Sigmoid colon (tissue), 4 donors: ENCODE results near the gene ADAMTS14.

ENCODE experiments used
- CTCF ChIP-seq, 4 experiments: fragments of 450-650 bp in 3 of 4; fragments of 200-600 bp in 1 of 4; IDR thresholded peaks; one replicate each; pipeline ENCODE4 v1.5.1; 2016 to 2019; ENCODE audit warnings: antibody characterized with exemption in 4 of 4, mild to moderate bottlenecking in 3 of 4, moderate library complexity in 2 of 4
- EP300 ChIP-seq, 4 donors: sonication (generic); formaldehyde crosslinking; IDR thresholded peaks; one replicate each; pipeline ENCODE4 v1.6.1; 2017; ENCODE audit warnings: antibody characterized with exemption in 4 of 4
- POLR2A ChIP-seq, 2 donors: fragments of 450-650 bp; IDR thresholded peaks; one replicate each; pipeline ENCODE4 v1.6.1; 2016; ENCODE audit warnings: antibody characterized with exemption in 2 of 2, mild to moderate bottlenecking in 2 of 2, moderate library complexity in 2 of 2

- TF ChIP-seq CTCF (IDR thresholded peaks at IDR 0.05) (no peak), POLR2A (IDR thresholded peaks at IDR 0.05) (no peak), EP300 (IDR thresholded peaks at IDR 0.05) (no peak)
These were observed 23.1 kb downstream of the ADAMTS14 start for GRCh38 chr10:70695241-70696030.
